ENCODE data around the gene ADCY2. TPM values are rescaled to one million over a fixed set of nuclear protein-coding genes. Genes with fewer than 3 reads are reported as not detected.
A peak's percentile ranks its signal among the peaks of the same experiment; 100 is the strongest.

The ADCY2 gene
- total and polyA plus RNA-seq, 8 donors, result 0.29 to 7.5 (median 1.1) TPM

- no peak for TF ChIP-seq EP300 (IDR thresholded peaks at IDR 0.05)
- peaks cover 0 to 5% (median 0%) of the 10 kb centered on the region in 4 donors for H3K4me1 ChIP-seq
- DNase-seq, result no peak
- no peak overlapping the region for H3K27ac ChIP-seq
- no peaks in the 10 kb centered on the region for H3K27me3 ChIP-seq
- H3K4me3 ChIP-seq, result no peak overlapping the region
- 71 to 92% (median 74%) methylated on average over 1 of the region's 1 CpG for WGBS, 5 donors
- H3K36me3 ChIP-seq, result no peaks in the 10 kb centered on the region
- intact Hi-C loops (cut with DNase I; ENCODE audit: low total_unique reads), result loop anchor here (10.0 kb wide), 1 partner anchor 499 kb away; no protein-coding TSS in a partner anchor
- H3K9me3 ChIP-seq, result no peaks in the 10 kb centered on the region
Measured at GRCh38 chr5:7753596-7753995, 357.7 kb downstream of the ADCY2 start.

GRCh38 chr5:7754490-7754889 is 358.6 kb downstream of the ADCY2 start:
- H3K4me3 ChIP-seq, result no peak overlapping the region
- no peaks in the 10 kb centered on the region for H3K27me3 ChIP-seq
- H3K36me3 ChIP-seq, result no peaks in the 10 kb centered on the region
- no peak for DNase-seq
- WGBS, 5 donors, result 86 to 89% (median 88%) methylated on average over 6 of the region's 6 CpGs
- H3K4me1 ChIP-seq, result peaks cover 0 to 5% (median 0%) of the 10 kb centered on the region in 4 donors
- H3K27ac ChIP-seq, result no peak overlapping the region
- no peaks in the 10 kb centered on the region for H3K9me3 ChIP-seq
- intact Hi-C loops (cut with DNase I; ENCODE audit: low total_unique reads), result loop anchor here (10.0 kb wide), 1 partner anchor 500 kb away; no protein-coding TSS in a partner anchor
- TF ChIP-seq EP300 (IDR thresholded peaks at IDR 0.05) (no peak), POLR2AphosphoS5 (IDR thresholded peaks at IDR 0.05) (no peak), POLR2A (IDR thresholded peaks at IDR 0.05) (no peak), CTCF (IDR thresholded peaks at IDR 0.05) (no peak)

- Histone ChIP-seq H3K36me3 (no peaks in the 10 kb centered on the region), H3K27ac (no peak overlapping the region), H3K4me3 (no peak overlapping the region), H3K4me1 (peaks cover 0 to 5% (median 0%) of the 10 kb centered on the region in 4 donors), H3K9me3 (no peaks in the 10 kb centered on the region), H3K27me3 (no peaks in the 10 kb centered on the region)
- peak in 5 of 7 experiments; percentile 59 to 75 (median 60) for TF ChIP-seq CTCF (IDR thresholded peaks at IDR 0.05)
- no peak for TF ChIP-seq POLR2AphosphoS5 (IDR thresholded peaks at IDR 0.05)
- TF ChIP-seq POLR2A (IDR thresholded peaks at IDR 0.05), result no peak
- TF ChIP-seq EP300 (IDR thresholded peaks at IDR 0.05), result no peak
- 29 to 36% (median 30%) methylated on average over 13 of the region's 13 CpGs for WGBS, 5 donors
- peak; percentile 76 to 86 for DNase-seq
- intact Hi-C loops (cut with DNase I; ENCODE audit: low total_unique reads), result loop anchor here (10.0 kb wide), 1 partner anchor 500 kb away; no protein-coding TSS in a partner anchor
Measured at GRCh38 chr5:7754997-7755596, 359.2 kb downstream of the ADCY2 start.

- Histone ChIP-seq H3K4me1 (peaks cover 0 to 5% (median 0%) of the 10 kb centered on the region in 4 donors), H3K36me3 (no peaks in the 10 kb centered on the region), H3K27me3 (no peaks in the 10 kb centered on the region), H3K9me3 (no peaks in the 10 kb centered on the region), H3K4me3 (no peak overlapping the region), H3K27ac (no peak overlapping the region)
- DNase-seq, result no peak
- no peak for TF ChIP-seq POLR2AphosphoS5 (IDR thresholded peaks at IDR 0.05)
- TF ChIP-seq EP300 (IDR thresholded peaks at IDR 0.05), result no peak
- no peak for TF ChIP-seq POLR2A (IDR thresholded peaks at IDR 0.05)
- no peak for TF ChIP-seq CTCF (IDR thresholded peaks at IDR 0.05)
- intact Hi-C loops (cut with DNase I; ENCODE audit: low total_unique reads), result loop anchor here (10.0 kb wide), 1 partner anchor 501 kb away; no protein-coding TSS in a partner anchor
- 57 to 71% (median 63%) methylated on average over 5 of the region's 5 CpGs for WGBS, 5 donors
Measured at GRCh38 chr5:7755958-7756357, 360.0 kb downstream of the ADCY2 start.

GRCh38 chr5:7756453-7756852 is 360.5 kb downstream of the ADCY2 start:
- Histone ChIP-seq H3K4me1 (peaks cover 0 to 5% (median 0%) of the 10 kb centered on the region in 4 donors), H3K36me3 (no peaks in the 10 kb centered on the region), H3K4me3 (no peak overlapping the region), H3K27ac (no peak overlapping the region), H3K9me3 (no peaks in the 10 kb centered on the region), H3K27me3 (no peaks in the 10 kb centered on the region)
- TF ChIP-seq EP300 (IDR thresholded peaks at IDR 0.05) (no peak), CTCF (IDR thresholded peaks at IDR 0.05) (no peak), POLR2AphosphoS5 (IDR thresholded peaks at IDR 0.05) (no peak), POLR2A (IDR thresholded peaks at IDR 0.05) (no peak)
- 73 to 82% (median 76%) methylated on average over 4 of the region's 4 CpGs for WGBS, 5 donors
- DNase-seq, result no peak
- intact Hi-C loops (cut with DNase I; ENCODE audit: low total_unique reads), result loop anchor here (10.0 kb wide), 1 partner anchor 502 kb away; no protein-coding TSS in a partner anchor

All from stomach (tissue), 9 donors.